H9 (cell line): ENCODE results near the gene HPSE. TPM values are rescaled to one million over a fixed set of nuclear protein-coding genes. Genes with fewer than 3 reads are reported as not detected.

Experiments used
- DNase-seq: peaks from one replicate; pipeline ENCODE4 v3.0.0-alpha.2; 2017
- H2AFZ ChIP-seq: one replicate; pipeline ENCODE4 v1.6.1; 2013; ENCODE audit warnings: mild to moderate bottlenecking, low read length, control low read depth, moderate library complexity
- H2AK5ac ChIP-seq: 2 replicates; pipeline ENCODE4 v1.6.1; 2013; ENCODE audit warnings: low read length, control low read depth, mixed read lengths; ENCODE audit not compliant: insufficient read length
- H2BK120ac ChIP-seq: one replicate; pipeline ENCODE4 v1.6.1; 2013; ENCODE audit warnings: low read depth, mild to moderate bottlenecking, low read length, control low read depth, inconsistent platforms; ENCODE audit not compliant: poor library complexity, severe bottlenecking
- H2BK12ac ChIP-seq: 2 replicates; pipeline ENCODE4 v1.6.1; 2013; ENCODE audit warnings: low read length, control low read depth, mixed read lengths, low read depth; ENCODE audit not compliant: insufficient read length
- H2BK15ac ChIP-seq: 2 replicates; pipeline ENCODE4 v1.6.1; 2013; ENCODE audit warnings: low read depth, low read length, control low read depth
- H2BK20ac ChIP-seq: one replicate; pipeline ENCODE4 v1.6.1; 2013; ENCODE audit warnings: low read depth, mild to moderate bottlenecking, low read length, control low read depth, inconsistent platforms; ENCODE audit not compliant: poor library complexity, severe bottlenecking
- H2BK5ac ChIP-seq: 2 replicates; pipeline ENCODE4 v1.6.1; 2013; ENCODE audit warnings: low read length, control low read depth, mixed read lengths; ENCODE audit not compliant: insufficient read length
- H3K14ac ChIP-seq: 2 replicates; pipeline ENCODE4 v1.6.1; 2013; ENCODE audit warnings: low read length, control low read depth; ENCODE audit not compliant: insufficient read depth
- H3K18ac ChIP-seq: 2 replicates; pipeline ENCODE4 v1.6.1; 2013; ENCODE audit warnings: low read depth, mild to moderate bottlenecking, mixed read lengths, low read length, control low read depth; ENCODE audit not compliant: insufficient read length
- H3K23ac ChIP-seq: 2 replicates; pipeline ENCODE4 v1.6.1; 2013; ENCODE audit warnings: low read length, control low read depth, mixed read lengths, low read depth; ENCODE audit not compliant: insufficient read length
- H3K23me2 ChIP-seq: 2 replicates; pipeline ENCODE4 v1.6.1; 2013; ENCODE audit warnings: low read depth, mild to moderate bottlenecking, mixed read lengths, low read length, control low read depth; ENCODE audit not compliant: insufficient read length, poor library complexity, severe bottlenecking
- H3K27ac ChIP-seq: 2 replicates; pipeline ENCODE4 v1.5.1; 2013; ENCODE audit warnings: low read length, control low read depth, mixed read lengths, low read depth; ENCODE audit not compliant: insufficient read length
- H3K27me3 ChIP-seq: 2 replicates; pipeline ENCODE4 v1.6.1; 2013; ENCODE audit warnings: low read length, control low read depth, inconsistent platforms; ENCODE audit not compliant: insufficient read depth
- H3K4ac ChIP-seq: 2 replicates; pipeline ENCODE4 v1.6.1; 2013; ENCODE audit warnings: low read depth, mild to moderate bottlenecking, control low read depth, inconsistent platforms, low read length, moderate library complexity
- H3K4me1 ChIP-seq: 2 replicates; pipeline ENCODE4 v1.6.1; 2013; ENCODE audit warnings: low read length, control low read depth, inconsistent platforms; ENCODE audit not compliant: insufficient read depth
- H3K4me2 ChIP-seq: 2 replicates; pipeline ENCODE4 v1.6.1; 2013; ENCODE audit warnings: low read length, control low read depth, mixed read lengths; ENCODE audit not compliant: insufficient read length, insufficient read depth
- H3K56ac ChIP-seq: 2 replicates; pipeline ENCODE4 v1.6.1; 2013; ENCODE audit warnings: low read depth, mild to moderate bottlenecking, mixed read lengths, low read length, control low read depth; ENCODE audit not compliant: insufficient read length
- H3K79me1 ChIP-seq: 2 replicates; pipeline ENCODE4 v1.6.1; 2013; ENCODE audit warnings: low read depth, mild to moderate bottlenecking, moderate library complexity, low read length, control low read depth, inconsistent platforms; ENCODE audit not compliant: insufficient read depth, poor library complexity, severe bottlenecking
- H3K79me2 ChIP-seq: 2 replicates; pipeline ENCODE4 v1.6.1; 2013; ENCODE audit warnings: low read length, control low read depth, inconsistent platforms; ENCODE audit not compliant: insufficient read depth
- H3K9ac ChIP-seq: 2 replicates; pipeline ENCODE4 v1.6.1; 2013; ENCODE audit warnings: low read length, control low read depth, mixed read lengths; ENCODE audit not compliant: insufficient read length; ENCODE audit errors: extremely low read depth
- H3K9me3 ChIP-seq: one replicate; pipeline ENCODE4 v1.6.1; 2013; ENCODE audit warnings: low read depth, low read length, inconsistent platforms; ENCODE audit not compliant: control insufficient read depth
- H3T11ph ChIP-seq: one replicate; pipeline ENCODE4 v1.6.1; 2013; ENCODE audit warnings: mild to moderate bottlenecking, low read length, control low read depth, inconsistent platforms
- H4K20me1 ChIP-seq: one replicate; pipeline ENCODE4 v1.6.1; 2013; ENCODE audit not compliant: control insufficient read depth, insufficient read length, insufficient read depth
- H4K5ac ChIP-seq: 2 replicates; pipeline ENCODE4 v1.6.1; 2013; ENCODE audit warnings: low read depth, mild to moderate bottlenecking, mixed read lengths, low read length, control low read depth; ENCODE audit not compliant: insufficient read length
- H4K8ac ChIP-seq: replicated peaks from 2 replicates; pipeline ENCODE4 v1.6.1; 2013; ENCODE audit warnings: low read length, control low read depth, mixed read lengths, low read depth; ENCODE audit not compliant: insufficient read length
- H4K91ac ChIP-seq: 2 replicates; pipeline ENCODE4 v1.6.1; 2013; ENCODE audit warnings: low read depth, mild to moderate bottlenecking, moderate library complexity, mixed read lengths, low read length, control low read depth; ENCODE audit not compliant: insufficient read length
- H3K27ac Mint-ChIP-seq, 3 experiments: 2 replicates in 2 of 3; 3 replicates in 1 of 3; pipeline ENCODE4 v1.8.0; 2020 to 2021; ENCODE audit warnings: mixed read lengths in 3 of 3, mild to moderate bottlenecking in 1 of 3, moderate library complexity in 1 of 3
- H3K27me3 Mint-ChIP-seq: 2 replicates; pipeline ENCODE4 v1.8.0; 2021; ENCODE audit warnings: low read depth, mild to moderate bottlenecking, moderate library complexity, mixed read lengths
- H3K36me3 Mint-ChIP-seq, 3 experiments: 2 replicates in 2 of 3; 3 replicates in 1 of 3; pipeline ENCODE4 v1.8.0; 2020 to 2021; ENCODE audit warnings: low read depth in 3 of 3, mixed read lengths in 3 of 3; ENCODE audit not compliant: insufficient read depth in 1 of 3
- H3K4me1 Mint-ChIP-seq, 2 experiments: 2 replicates each; pipeline ENCODE4 v1.8.0; 2020; ENCODE audit warnings: mixed read lengths in 2 of 2
- H3K4me3 Mint-ChIP-seq, 2 experiments: 2 replicates in 1 of 2; 3 replicates in 1 of 2; pipeline ENCODE4 v1.8.0; 2020 to 2021; ENCODE audit warnings: mild to moderate bottlenecking in 2 of 2, mixed read lengths in 2 of 2, moderate library complexity in 1 of 2
- H3K9me3 Mint-ChIP-seq, 2 experiments: 2 replicates in 1 of 2; 3 replicates in 1 of 2; pipeline ENCODE4 v1.8.0; 2020; ENCODE audit warnings: mild to moderate bottlenecking in 2 of 2, mixed read lengths in 2 of 2, moderate library complexity in 1 of 2
- CTCF ChIP-seq: fragments of 200-600 bp; sonication (generic); conservative IDR thresholded peaks from 3 replicates; pipeline ENCODE4 v1.8.0; 2021; ENCODE audit warnings: antibody characterized with exemption, mild to moderate bottlenecking
- WGBS: extraction: QIAGEN DNeasy Blood & Tissue Kit; methylation state at CpG from one replicate; pipeline ENCODE4 v1.1.7; 2013; ENCODE audit warnings: missing lambda C conversion rate, low lambda C conversion rate, mixed read lengths; ENCODE audit not compliant: insufficient read length; ENCODE audit errors: extremely low coverage; 5-methylcytosine and 5-hydroxymethylcytosine counted together
- total RNA-seq: library from RNA; stranded (reverse); gene quantifications from 2 replicates; pipeline ENCODE4 v1.2.1, GENCODE V29; 2021

The HPSE gene
- total RNA-seq, 1 experiment from 2014 or later: 2.0 TPM

GRCh38 chr4:83269256-83269655, 65.4 kb downstream of the HPSE start:
- H3K4me1 ChIP-seq: no peaks in the 10 kb centered on the region
- H3K79me1 ChIP-seq: no peaks in the 10 kb centered on the region
- H3K4me3 Mint-ChIP-seq: no peak overlapping the region
- H2BK5ac ChIP-seq: no peak overlapping the region
- no peaks in the 10 kb centered on the region for H3K23me2 ChIP-seq
- DNase-seq: no peak
- no peak overlapping the region for H3K4ac ChIP-seq
- no peak overlapping the region for H3T11ph ChIP-seq
- no peak overlapping the region for H3K9ac ChIP-seq
- H2BK15ac ChIP-seq: no peak overlapping the region
- no peak overlapping the region for H2BK12ac ChIP-seq
- no peak overlapping the region for H2BK20ac ChIP-seq
- no peaks in the 10 kb centered on the region for H3K79me2 ChIP-seq
- H4K8ac ChIP-seq: no peak overlapping the region
- H4K91ac ChIP-seq: no peak overlapping the region
- no peaks in the 10 kb centered on the region for H4K20me1 ChIP-seq
- peaks cover 0 to 31% (median 12%) of the 10 kb centered on the region in 3 experiments; a peak in 5 of 7 replicates for H3K36me3 Mint-ChIP-seq
- no peaks in the 10 kb centered on the region for H3K27me3 Mint-ChIP-seq
- H2AK5ac ChIP-seq: no peak overlapping the region
- no CpG with 5 or more reads among the region's 1 CpG for WGBS
- H2AFZ ChIP-seq: no peak overlapping the region
- H2BK120ac ChIP-seq: no peak overlapping the region
- H3K27me3 ChIP-seq: no peaks in the 10 kb centered on the region
- no peak overlapping the region for H3K23ac ChIP-seq
- no peak overlapping the region for H3K27ac ChIP-seq
- H3K56ac ChIP-seq: no peak overlapping the region
- no peak overlapping the region for H4K5ac ChIP-seq
- no peaks in the 10 kb centered on the region for H3K9me3 Mint-ChIP-seq
- H3K9me3 ChIP-seq: no peaks in the 10 kb centered on the region
- no peak overlapping the region for H3K18ac ChIP-seq
- no peak for TF ChIP-seq CTCF
- no peaks in the 10 kb centered on the region for H3K4me1 Mint-ChIP-seq
- H3K27ac Mint-ChIP-seq: no peak overlapping the region
- no peak overlapping the region for H3K14ac ChIP-seq
- no peak overlapping the region for H3K4me2 ChIP-seq
